Right ventricle myocardium superior (tissue), 1 donor: ENCODE measurements around the gene COL1A2. TPM values are rescaled to one million over a fixed set of nuclear protein-coding genes. Genes with fewer than 3 reads are reported as not detected.

Experiments
- ATAC-seq: fragments of 200-7000 bp; cut with Tn5 transposase; one replicate; pipeline ENCODE4 v1.9.1; 2020; ENCODE audit warnings: mild to moderate bottlenecking; ENCODE audit not compliant: poor library complexity
- DNase-seq: peaks from one replicate; pipeline ENCODE4 v3.0.0-alpha.2; 2020
- intact Hi-C: fragments of 100-400 bp; cut with DNase I; formaldehyde crosslinking; loops from one replicate; pipeline ENCODE4 v1.11.2; 2022
- long read RNA-seq: library from polyadenylated mRNA; unstranded; transcript quantifications from one replicate; pipeline ENCODE4 v2.0.0, GENCODE V29; 2021
- total RNA-seq: library from RNA; stranded (reverse); fragmentation: NEBNext Ultra II Directional; extraction: Animal tissue kit (Norgen Biotek cat#: 25700); gene quantifications from one replicate; pipeline ENCODE4 v1.2.1, GENCODE V29; 2021
- donor health status: DM: no; HTN: yes; CAD: no; lungs with severe emphysema.

COL1A2 gene
- total RNA-seq = 62.9 TPM
- long read RNA-seq, partial matches to known transcripts = 56 of 207 reads
- long read RNA-seq, other reads (novel, unspliced or antisense) = 150 of 207 reads

DNA sequence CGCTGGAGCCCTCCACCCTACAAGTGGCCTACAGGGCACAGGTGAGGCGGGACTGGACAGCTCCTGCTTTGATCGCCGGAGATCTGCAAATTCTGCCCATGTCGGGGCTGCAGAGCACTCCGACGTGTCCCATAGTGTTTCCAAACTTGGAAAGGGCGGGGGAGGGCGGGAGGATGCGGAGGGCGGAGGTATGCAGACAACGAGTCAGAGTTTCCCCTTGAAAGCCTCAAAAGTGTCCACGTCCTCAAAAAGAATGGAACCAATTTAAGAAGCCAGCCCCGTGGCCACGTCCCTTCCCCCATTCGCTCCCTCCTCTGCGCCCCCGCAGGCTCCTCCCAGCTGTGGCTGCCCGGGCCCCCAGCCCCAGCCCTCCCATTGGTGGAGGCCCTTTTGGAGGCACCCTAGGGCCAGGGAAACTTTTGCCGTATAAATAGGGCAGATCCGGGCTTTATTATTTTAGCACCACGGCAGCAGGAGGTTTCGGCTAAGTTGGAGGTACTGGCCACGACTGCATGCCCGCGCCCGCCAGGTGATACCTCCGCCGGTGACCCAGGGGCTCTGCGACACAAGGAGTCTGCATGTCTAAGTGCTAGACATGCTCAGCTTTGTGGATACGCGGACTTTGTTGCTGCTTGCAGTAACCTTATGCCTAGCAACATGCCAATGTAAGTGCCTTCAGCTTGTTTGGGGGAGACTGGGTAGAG lies at the start of gene COL1A2:
TSS of gene COL1A2 (plus strand) at position 459 of the 704 bp plus-strand sequence. CDS start at position 596, 137 bp downstream.
- ATAC-seq (peak; percentile 82), DNase-seq (peak; percentile 85)
- intact Hi-C loops = no loop called here

DNA sequence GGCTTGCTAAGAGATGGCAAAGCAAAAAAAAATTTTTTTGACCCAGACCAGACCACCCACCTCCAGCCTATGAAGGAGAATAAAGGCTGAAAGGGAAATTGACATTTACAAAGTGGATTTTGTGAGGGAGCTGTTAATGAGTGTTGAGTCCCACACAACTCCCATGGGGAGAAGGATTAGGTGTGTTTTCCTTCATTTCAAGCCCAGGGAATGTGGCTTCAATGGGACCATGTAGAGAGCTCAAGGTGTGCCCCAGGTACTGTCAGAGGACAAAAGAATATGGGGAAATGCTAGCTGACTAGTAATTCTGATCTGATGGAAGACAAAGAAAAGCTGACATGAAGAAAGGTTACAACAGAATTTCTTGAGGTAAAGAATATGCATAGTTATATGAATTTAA lies 48.8 kb upstream of the COL1A2 start:
- DNase-seq = no peak
- intact Hi-C loops = no loop called here
- no peak for ATAC-seq

DNA sequence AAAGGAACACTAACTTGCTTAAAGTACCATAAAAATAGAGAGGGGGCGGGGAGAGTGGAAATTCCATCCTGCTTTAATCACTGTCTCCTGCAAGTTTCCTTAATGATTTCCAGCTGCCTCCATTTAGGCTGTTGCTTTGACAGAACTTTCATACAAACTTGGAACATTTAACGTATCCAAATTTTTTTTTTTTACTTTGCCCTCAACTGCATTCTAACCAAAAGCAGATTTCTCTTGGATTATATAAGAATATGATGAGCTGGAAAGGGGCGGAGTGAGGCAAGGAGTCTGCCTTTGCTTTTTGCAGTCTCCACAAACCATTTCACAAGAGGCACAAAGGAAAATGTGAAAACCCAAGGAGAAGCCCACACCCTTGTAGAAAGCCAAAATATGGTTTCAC lies 46.6 kb upstream of the COL1A2 start:
- intact Hi-C loops = no loop called here

DNA sequence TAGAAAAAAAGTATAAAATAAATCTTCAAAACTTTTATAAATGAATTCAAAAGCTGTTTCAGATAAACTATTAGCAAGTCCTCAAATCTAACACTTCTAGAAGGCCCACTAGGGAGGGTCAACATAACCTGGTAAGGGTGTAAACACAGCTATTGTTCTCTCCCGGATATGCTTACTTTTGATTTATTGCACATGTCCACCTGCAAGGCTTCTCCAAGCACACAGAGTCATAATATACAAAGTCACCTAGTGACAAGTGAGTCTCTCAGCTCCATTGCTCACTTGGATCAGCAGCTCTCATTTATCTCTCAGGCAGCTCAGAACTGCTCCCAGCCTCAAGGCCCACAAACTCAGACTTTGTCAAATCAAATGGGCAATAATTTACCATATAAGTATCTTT lies 44.0 kb upstream of the COL1A2 start:
- ATAC-seq = no peak
- no peak for DNase-seq
- intact Hi-C loops = no loop called here

More for the DNA sequence above, 46.6 kb upstream of the COL1A2 start:
- DNase-seq = no peak
- peak; percentile 87 for ATAC-seq

DNA sequence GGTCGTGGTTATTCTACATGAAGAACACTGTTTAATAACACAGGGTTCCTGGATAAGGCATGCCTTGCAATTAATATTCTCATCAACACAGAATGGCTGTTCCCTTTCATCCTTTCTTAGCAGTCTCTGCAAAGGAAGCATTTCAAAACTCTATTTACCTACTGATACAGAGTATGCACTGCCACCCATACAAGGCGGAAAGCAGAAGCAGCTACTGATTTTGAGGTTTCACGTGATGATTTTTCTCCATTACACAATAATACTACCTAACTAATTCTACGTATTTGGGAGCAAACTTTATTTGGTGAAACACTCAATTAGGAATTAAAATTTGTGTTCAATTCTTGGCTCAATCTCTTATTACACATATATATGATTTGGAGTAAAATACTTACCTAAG lies 43.0 kb upstream of the COL1A2 start:
- DNase-seq (no peak), ATAC-seq (no peak)
- intact Hi-C loops = no loop called here

DNA sequence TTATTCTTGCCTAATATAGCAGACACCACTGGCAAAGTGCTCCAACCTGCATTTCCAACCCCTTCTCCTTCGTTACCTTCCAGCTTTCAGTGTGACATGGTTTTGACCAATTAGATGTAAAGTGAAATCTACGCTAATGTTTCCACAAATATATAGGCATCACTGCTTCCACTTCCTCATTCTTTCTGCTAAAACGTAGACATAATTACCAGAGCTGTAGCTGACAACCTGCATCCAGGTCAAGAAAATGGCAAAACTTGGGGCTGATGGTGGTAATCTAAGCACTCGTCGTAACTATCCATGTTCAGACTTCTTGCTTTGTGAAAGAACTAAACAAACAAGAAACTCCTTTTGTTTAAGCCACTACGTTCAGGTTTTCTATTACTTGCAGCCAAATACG lies 41.8 kb upstream of the COL1A2 start:
- ATAC-seq (no peak), DNase-seq (no peak)
- intact Hi-C loops = no loop called here

DNA sequence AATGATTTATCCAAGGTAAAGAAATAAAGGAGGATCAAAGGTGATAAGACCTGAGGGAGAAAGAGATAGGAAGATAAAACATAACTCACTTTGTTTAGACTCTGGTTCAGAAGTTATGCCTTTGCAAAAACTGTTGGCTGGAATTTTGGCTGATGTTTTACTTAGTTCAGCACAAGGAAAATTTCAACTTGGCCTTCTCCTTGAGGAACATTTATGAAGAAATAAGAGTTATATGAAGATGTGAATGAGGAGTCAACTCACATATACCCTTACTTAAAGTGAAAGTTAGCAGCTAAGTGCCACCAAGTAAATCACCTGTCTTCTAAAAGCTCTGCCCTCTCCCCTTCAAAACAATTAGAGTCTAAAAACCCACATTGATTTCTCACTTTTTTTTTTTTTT lies 39.7 kb upstream of the COL1A2 start:
- ATAC-seq = no peak
- intact Hi-C loops = no loop called here

DNA sequence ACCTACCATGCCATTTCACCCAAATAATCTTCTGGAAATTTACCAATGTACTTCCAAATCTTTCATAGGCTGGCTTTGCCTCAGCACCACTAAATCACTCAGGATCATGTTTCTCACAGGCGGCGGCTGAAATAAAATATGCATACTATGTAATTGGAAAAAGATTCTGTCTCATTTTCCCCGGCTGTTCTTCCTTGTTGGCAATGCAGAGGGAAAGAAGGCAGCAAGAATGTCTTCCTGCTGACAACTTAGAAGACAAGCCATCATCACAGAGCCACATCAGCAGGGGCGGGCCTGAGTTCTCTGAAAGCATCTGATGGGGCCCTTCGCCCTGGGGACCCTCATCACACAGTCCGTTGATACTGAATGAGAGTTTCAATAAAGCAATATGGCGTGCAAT lies 39.2 kb upstream of the COL1A2 start:
- DNase-seq (no peak), ATAC-seq (no peak)
- intact Hi-C loops = no loop called here

More for the DNA sequence above, 39.7 kb upstream of the COL1A2 start:
- DNase-seq = no peak

DNA sequence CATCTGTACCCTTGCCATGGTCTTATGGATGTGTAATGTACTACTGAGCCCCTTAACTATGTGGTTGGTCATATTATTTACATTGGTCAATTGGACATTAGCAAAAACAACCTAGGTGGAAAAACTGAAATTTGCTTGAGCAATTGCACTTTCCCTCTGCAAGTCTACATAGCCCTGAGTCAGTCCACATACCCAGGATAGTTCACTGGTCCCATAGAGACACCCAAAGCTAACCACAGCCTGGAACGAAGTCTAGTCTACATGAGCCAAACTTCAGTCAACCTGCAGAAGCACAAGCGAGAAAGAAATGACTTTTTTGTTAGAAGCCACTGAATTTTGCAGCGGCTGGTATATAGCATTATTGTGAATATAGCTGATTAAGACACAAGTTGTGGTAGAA lies 37.6 kb upstream of the COL1A2 start:
- DNase-seq (no peak), ATAC-seq (no peak)
- intact Hi-C loops = no loop called here

DNA sequence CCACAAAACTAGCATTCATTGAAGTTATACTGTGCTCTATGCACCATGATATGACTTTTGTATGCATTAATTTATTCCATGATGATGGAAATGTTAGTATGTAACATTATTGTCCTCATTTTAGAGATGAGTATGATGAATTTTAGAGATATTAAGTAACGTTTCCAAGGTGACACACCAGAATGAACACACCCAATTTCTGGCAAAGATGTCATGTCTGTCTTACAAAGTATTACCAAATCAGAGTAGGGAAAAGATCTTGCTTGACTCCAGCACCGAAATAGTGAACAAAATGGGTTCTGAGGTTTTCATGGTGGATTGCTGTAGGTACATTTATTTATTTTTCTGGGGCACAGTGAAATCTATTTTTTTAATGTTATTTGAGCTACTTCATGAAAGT lies 33.8 kb upstream of the COL1A2 start:
- no peak for ATAC-seq
- no peak for DNase-seq
- intact Hi-C loops = no loop called here

DNA sequence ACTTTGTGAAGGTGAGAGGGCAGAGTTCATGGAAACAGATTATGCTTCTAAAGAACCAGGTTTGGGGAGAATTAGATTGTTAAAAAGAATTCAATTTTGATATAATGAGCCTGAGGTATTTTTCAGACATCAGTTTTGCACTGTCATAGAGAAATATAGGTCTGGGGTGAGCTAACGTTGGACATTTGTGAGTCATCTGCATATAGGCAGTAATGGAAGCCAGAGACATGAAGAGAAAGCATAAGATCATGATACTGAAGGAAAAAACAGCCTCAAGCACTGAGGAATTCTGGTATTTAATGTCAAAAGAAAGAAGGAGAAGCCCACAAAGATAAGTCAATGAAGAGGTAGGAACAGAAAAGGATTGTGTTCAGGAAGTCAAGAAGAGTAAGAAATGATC lies 32.4 kb upstream of the COL1A2 start:
- intact Hi-C loops = no loop called here
- ATAC-seq (no peak), DNase-seq (no peak)

DNA sequence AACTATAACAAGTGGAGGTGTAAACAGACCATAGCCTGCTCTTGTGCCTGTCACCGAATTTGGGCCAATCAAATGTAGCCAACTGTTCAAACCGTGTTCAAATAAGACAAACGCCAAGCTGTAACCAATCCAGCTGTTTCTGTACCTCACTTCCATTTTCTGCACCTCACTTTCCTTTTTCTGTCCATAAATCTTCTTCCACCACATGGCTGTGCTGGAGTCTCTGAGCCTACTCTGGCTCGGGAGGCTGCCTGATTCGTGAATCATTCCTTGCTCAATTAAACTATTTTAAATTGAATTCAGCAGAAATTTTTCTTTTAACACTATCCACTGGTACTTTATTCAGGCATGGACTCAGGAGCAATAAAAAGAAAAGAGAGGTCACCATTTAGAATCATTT lies 29.9 kb upstream of the COL1A2 start:
- no peak for ATAC-seq
- intact Hi-C loops = no loop called here
- no peak for DNase-seq

DNA sequence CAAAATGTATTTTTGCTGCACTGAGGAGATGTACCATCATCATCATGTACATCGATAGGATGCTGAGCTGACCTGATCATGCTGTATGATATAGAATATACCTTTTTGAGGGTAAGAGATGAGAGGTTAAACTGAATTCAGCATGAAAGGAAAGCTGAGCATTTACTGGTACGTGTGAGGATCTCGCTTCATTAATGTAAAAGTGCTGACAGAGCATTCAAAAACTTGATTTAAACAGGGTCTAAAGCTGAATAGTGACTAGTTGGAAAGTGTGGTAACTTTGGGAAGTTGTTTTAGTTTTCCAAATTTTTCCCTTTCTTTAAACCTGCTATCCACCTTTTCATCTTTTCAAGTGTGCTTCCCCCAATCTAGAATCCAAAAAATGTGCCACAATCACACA lies 28.5 kb upstream of the COL1A2 start:
- intact Hi-C loops = no loop called here
- DNase-seq (no peak), ATAC-seq (no peak)

DNA sequence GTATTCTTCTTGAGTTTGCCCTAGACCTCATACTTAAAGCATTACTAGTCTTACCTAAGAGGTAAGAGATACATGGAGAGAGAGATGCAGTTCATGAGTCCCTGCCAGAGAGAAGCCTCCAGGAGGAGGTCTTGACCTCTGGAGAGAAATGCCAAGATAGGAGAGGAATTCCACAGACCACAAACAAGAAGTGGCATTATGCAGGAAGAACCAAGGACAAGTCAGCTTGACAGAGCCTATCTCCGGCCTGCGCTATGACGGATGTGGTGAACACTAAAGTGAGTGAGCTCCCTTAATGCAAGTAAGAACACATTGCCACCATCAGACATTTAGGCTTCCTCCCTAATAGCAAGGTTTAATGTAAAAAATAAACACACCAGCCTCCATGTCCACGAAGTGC lies 27.9 kb upstream of the COL1A2 start:
- DNase-seq (no peak), ATAC-seq (no peak)
- intact Hi-C loops = no loop called here

DNA sequence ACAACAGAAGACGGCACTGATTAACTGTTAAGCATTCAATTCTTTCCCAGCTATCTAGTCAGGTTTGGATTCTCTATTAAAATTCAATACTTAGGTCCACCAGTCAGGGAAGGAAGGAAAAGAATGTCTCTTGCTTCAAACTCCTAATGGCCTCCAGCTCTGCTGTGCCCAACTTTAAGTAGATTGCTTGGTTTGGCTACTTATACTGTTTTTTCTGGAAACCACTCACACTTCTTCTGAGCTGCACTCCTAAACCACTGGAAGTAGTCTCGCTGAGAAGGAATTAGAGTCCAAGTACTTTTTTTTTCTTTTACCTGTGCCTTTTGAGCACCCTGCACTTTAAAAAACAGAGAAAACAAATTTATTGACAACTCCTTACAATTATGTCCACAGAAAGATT lies 26.7 kb upstream of the COL1A2 start:
- intact Hi-C loops = no loop called here
- ATAC-seq (peak; percentile 65), DNase-seq (no peak)

DNA sequence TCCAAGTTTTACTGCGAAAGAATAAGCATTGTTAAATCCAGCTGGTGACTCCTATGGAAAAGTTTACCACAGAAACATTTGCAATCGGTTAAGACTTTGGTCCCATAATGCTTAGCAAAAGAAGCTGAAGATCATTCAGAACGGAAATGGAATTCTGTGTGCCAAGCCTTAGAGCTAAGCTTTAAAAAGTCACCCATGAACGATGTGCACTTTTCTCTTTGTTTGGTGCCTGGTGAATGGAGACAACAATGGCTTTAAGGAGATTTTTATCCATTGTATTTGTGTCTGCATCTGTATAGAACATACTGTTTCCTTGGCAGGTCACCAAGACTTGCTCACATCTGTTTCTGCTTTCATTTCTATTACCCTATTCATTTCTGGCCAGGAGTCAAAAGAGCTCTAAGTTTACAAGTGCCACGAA lies 26.3 kb upstream of the COL1A2 start:
- DNase-seq = no peak
- peak; percentile 74 for ATAC-seq

DNA sequence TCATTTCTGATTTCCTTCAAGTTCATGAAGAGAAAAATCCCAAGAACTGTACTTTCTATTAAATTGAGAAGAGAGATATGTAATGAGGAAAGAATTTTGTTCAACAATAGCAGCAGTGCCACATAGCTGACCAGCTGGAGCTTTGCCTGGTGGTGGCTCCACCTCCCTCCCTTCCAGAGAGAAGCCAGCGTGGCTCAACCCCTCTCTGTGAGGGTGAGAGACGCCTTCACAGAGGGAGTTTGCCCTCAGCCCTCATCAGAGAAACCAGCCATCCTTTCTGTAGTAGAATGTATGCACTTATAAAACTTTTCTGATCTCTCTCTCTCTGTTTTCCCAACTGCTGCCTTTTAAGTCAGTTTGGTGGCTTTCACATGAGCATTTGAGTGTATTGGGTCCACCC lies 20.5 kb upstream of the COL1A2 start:
- peak; percentile 87 for ATAC-seq
- intact Hi-C loops = no loop called here
- peak; percentile 87 for DNase-seq

More for the DNA sequence above, 26.3 kb upstream of the COL1A2 start:
- intact Hi-C loops = no loop called here

DNA sequence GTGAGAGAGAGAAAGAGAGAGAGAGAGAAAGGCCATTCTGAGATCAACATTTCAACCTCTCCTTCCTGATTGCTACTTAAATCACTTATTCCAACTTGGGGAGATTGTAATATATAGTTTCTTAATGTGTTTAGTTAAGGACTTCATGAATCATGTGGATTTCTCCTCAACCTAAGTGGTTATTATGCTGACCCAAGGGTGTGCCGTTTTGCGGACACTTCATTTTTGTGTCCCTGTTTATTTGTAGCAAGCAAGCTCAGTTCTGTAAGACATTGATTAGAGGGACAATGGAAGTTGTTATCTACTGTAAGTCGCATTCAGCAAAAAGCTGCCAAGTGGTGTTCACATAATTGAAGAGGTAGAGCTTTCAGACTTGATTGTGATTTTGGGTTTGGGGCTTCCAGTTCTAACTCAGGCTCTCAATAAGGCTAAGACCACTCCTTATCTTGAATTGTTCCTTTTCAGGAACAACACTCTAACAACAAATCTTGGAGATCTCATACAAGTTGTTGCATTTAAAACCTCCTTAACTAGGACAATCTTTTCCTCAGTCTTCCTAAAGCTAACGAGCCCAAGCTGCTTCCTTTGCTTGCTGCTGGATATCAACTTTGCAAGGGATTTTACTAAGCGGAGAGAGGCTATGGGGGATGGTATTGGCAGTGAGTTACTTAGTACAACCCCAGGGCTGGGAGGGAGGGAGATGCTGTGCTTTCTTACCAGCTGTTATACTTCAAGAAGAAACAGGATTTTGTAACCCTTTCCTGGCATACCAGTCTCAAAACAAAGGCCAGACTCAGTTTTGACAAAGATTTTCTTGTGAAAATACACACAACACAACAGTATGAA lies 19.8 kb upstream of the COL1A2 start:
- intact Hi-C loops = no loop called here
- peak; percentile 96 for ATAC-seq
- DNase-seq = peak; percentile 43

DNA sequence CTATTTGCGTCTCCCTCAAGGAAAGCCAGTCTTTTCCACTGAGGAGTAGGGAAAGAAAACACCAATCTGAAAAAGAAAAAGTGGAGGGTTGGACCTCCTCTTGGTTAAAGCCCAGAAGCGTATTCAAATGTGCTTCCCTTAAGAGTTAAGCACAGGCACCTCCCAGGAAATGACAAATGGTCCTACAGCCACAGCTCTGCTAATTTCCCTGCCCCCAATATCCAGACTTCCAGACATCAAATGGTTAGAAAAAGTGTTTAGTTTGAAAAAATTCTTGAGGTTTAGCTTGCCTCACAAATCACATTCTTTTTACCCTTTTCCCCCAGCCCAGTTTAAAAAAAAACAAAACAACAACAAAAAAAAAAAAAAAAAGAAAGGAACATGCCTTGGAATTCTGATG lies 19.0 kb upstream of the COL1A2 start:
- intact Hi-C loops = no loop called here
- DNase-seq = no peak
- peak; percentile 90 for ATAC-seq

DNA sequence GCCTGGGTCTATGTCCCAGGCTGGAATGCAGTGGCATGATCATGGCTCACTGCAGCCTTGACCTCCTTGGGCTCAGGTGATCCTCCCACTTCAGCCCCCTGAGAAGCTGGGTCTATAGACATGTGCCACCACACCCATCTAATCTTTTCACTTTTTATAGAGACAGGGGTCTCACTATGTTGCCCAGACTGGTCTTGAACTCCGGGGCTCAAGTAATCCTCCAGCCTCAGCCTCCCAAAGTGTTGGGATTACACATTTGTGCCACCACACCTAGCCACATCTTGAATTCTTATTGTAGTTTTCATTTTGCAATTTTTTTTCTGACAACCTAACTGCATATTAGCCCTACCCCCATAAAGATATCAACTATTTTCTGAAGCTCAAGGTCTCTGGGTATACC lies 18.4 kb upstream of the COL1A2 start:
- no peak for DNase-seq
- intact Hi-C loops = no loop called here
- no peak for ATAC-seq
